Neural cell (in vitro differentiated cells): Measurements from ENCODE around the gene MDM2. TPM values are rescaled to one million over a fixed set of nuclear protein-coding genes. Genes with fewer than 3 reads are reported as not detected.

Source experiments
- H2AFZ ChIP-seq: fragments of 200-600, 300-800 bp; sonication (generic), shearing (Covaris generic); 2 replicates; pipeline ENCODE4 v1.6.0; 2014; ENCODE audit warnings: low read depth, mild to moderate bottlenecking, antibody characterized with exemption, low read length, moderate library complexity
- H3F3A ChIP-seq: fragments of 200-600 bp; shearing (Covaris generic); 2 replicates; pipeline ENCODE4 v1.6.1; 2016; ENCODE audit warnings: mild to moderate bottlenecking, moderate library complexity, mixed read lengths, antibody characterized with exemption, low read length; ENCODE audit not compliant: insufficient read depth, poor library complexity, severe bottlenecking
- H3K27ac ChIP-seq: fragments of 200-600, 300-800 bp; sonication (generic), shearing (Covaris generic); 2 replicates; pipeline ENCODE4 v1.5.1; 2014; ENCODE audit warnings: mild to moderate bottlenecking, low read length, moderate library complexity
- H3K27me3 ChIP-seq: fragments of 300-800, 200-600 bp; sonication (generic), shearing (Covaris generic); 2 replicates; pipeline ENCODE4 v1.6.0; 2014; ENCODE audit warnings: mild to moderate bottlenecking, low read depth, low read length, moderate library complexity; ENCODE audit not compliant: insufficient read depth
- H3K36me3 ChIP-seq: fragments of 300-800, 200-600 bp; sonication (generic), shearing (Covaris generic); 2 replicates; pipeline ENCODE4 v1.5.1; 2014; ENCODE audit warnings: mild to moderate bottlenecking, antibody characterized with exemption, low read length, moderate library complexity; ENCODE audit not compliant: insufficient read depth
- H3K4me2 ChIP-seq: fragments of 300-800, 200-600 bp; sonication (generic), shearing (Covaris generic); 2 replicates; pipeline ENCODE4 v1.6.0; 2014; ENCODE audit warnings: mild to moderate bottlenecking, low read length
- H3K4me3 ChIP-seq: fragments of 300-800, 200-600 bp; sonication (generic), shearing (Covaris generic); 2 replicates; pipeline ENCODE4 v1.5.1; 2014; ENCODE audit warnings: mild to moderate bottlenecking, low read length, moderate library complexity
- H3K79me2 ChIP-seq: fragments of 200-600 bp; shearing (Covaris generic); replicated peaks from 2 replicates; pipeline ENCODE4 v1.6.0; 2014; ENCODE audit warnings: mild to moderate bottlenecking, low read length, moderate library complexity; ENCODE audit not compliant: insufficient read depth
- H3K9ac ChIP-seq: fragments of 300-800, 200-600 bp; sonication (generic), shearing (Covaris generic); 2 replicates; pipeline ENCODE4 v1.6.1; 2016; ENCODE audit warnings: mild to moderate bottlenecking, low read length, mixed read lengths
- H3K9me2 ChIP-seq: fragments of 200-600 bp; shearing (Covaris generic); 2 replicates; pipeline ENCODE4 v1.6.1; 2016; ENCODE audit warnings: mild to moderate bottlenecking, low read length, mixed read lengths; ENCODE audit not compliant: insufficient read depth
- H3K9me3 ChIP-seq: fragments of 200-600, 300-800 bp; sonication (generic), shearing (Covaris generic); 2 replicates; pipeline ENCODE4 v1.6.1; 2016; ENCODE audit warnings: mild to moderate bottlenecking, mixed run types, low read length, moderate library complexity, mixed read lengths
- H4K20me1 ChIP-seq: fragments of 200-600 bp; shearing (Covaris generic); 2 replicates; pipeline ENCODE4 v1.6.1; 2016; ENCODE audit warnings: mild to moderate bottlenecking, mixed run types; ENCODE audit not compliant: insufficient read depth
- EP300 ChIP-seq: fragments of 450-650 bp; conservative IDR thresholded peaks from 2 replicates; pipeline ENCODE4 v1.6.1; 2014; ENCODE audit warnings: antibody characterized with exemption, mild to moderate bottlenecking, moderate library complexity; ENCODE audit not compliant: poor library complexity, severe bottlenecking
- EZH2 ChIP-seq: fragments of 200-600, 300-800 bp; shearing (Covaris generic), sonication (generic); IDR thresholded peaks from 2 replicates; pipeline ENCODE4 v1.6.1; 2014; ENCODE audit warnings: antibody characterized with exemption, low read length, borderline replicate concordance, mild to moderate bottlenecking; ENCODE audit not compliant: insufficient read depth, poor library complexity, severe bottlenecking
- MXI1 ChIP-seq: fragments of 450-650 bp; conservative IDR thresholded peaks from 2 replicates; pipeline ENCODE4 v1.6.1; 2014; ENCODE audit warnings: antibody characterized with exemption, mild to moderate bottlenecking; ENCODE audit not compliant: poor library complexity, severe bottlenecking
- POLR2AphosphoS5 ChIP-seq: IDR thresholded peaks from 2 replicates; pipeline ENCODE4 v1.6.1; 2012
- RAD21 ChIP-seq: fragments of 450-650 bp; conservative IDR thresholded peaks from 2 replicates; pipeline ENCODE4 v1.6.1; 2014; ENCODE audit warnings: antibody characterized with exemption, mild to moderate bottlenecking, moderate library complexity
- SMC3 ChIP-seq: fragments of 450-650 bp; conservative IDR thresholded peaks from 2 replicates; pipeline ENCODE4 v1.6.1; 2014; ENCODE audit warnings: antibody characterized with exemption, mild to moderate bottlenecking, moderate library complexity; ENCODE audit not compliant: poor library complexity
- TAF1 ChIP-seq: IDR thresholded peaks from 2 replicates; pipeline ENCODE4 v1.6.1; 2012; ENCODE audit warnings: low read depth
- polyA plus RNA-seq: library from polyadenylated mRNA; depleted of rRNA; stranded (reverse); fragments of >200 nt; gene quantifications from 2 replicates; pipeline ENCODE4 v1.2.3, GENCODE V29; 2014
- TF ChIP-seq, protein P1 (sequence below): fragments of 450-650 bp; IDR thresholded peaks from 2 replicates; pipeline ENCODE4 v1.5.1; 2014; ENCODE audit warnings: antibody characterized with exemption, mild to moderate bottlenecking, moderate library complexity; ENCODE audit not compliant: poor library complexity, severe bottlenecking
- TF ChIP-seq, protein P2 (sequence below): IDR thresholded peaks from 2 replicates; pipeline ENCODE4 v1.6.1; 2012; ENCODE audit warnings: borderline replicate concordance

Gene MDM2
- polyA plus RNA-seq, 1 donor from 2014 or later: 37.5 TPM

DNA sequence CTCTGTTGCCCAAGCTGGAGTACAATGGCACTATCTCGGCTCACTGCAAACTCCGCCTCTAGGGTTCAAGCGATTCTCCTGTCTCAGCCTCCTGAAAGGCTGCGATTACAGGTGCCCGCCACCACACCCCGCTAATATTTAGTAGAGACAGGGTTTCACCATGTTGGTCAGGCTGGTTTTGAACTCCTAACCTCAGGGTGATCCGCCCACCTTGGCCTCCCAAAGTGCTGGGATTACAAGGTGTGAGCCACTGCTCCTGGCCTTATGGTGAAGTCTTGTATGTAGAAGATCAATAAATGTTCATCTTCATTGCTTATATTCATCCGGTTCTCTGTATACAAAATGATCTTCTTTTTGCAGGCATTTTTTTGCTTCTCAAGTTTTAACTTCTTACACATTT lies 47.8 kb downstream of the MDM2 start:
- H3K79me2 ChIP-seq: no peaks in the 10 kb centered on the region
- no peak overlapping the region for H3K4me3 ChIP-seq
- H2AFZ ChIP-seq: no peak overlapping the region
- H3K27ac ChIP-seq: no peak overlapping the region
- no peaks in the 10 kb centered on the region for H4K20me1 ChIP-seq
- no peak overlapping the region for H3K4me2 ChIP-seq
- no peaks in the 10 kb centered on the region for H3K9me3 ChIP-seq
- TF ChIP-seq TAF1 (no peak), SMC3 (no peak), MXI1 (no peak)
- TF ChIP-seq, protein P1, sequence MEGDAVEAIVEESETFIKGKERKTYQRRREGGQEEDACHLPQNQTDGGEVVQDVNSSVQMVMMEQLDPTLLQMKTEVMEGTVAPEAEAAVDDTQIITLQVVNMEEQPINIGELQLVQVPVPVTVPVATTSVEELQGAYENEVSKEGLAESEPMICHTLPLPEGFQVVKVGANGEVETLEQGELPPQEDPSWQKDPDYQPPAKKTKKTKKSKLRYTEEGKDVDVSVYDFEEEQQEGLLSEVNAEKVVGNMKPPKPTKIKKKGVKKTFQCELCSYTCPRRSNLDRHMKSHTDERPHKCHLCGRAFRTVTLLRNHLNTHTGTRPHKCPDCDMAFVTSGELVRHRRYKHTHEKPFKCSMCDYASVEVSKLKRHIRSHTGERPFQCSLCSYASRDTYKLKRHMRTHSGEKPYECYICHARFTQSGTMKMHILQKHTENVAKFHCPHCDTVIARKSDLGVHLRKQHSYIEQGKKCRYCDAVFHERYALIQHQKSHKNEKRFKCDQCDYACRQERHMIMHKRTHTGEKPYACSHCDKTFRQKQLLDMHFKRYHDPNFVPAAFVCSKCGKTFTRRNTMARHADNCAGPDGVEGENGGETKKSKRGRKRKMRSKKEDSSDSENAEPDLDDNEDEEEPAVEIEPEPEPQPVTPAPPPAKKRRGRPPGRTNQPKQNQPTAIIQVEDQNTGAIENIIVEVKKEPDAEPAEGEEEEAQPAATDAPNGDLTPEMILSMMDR: no peak
- no peak overlapping the region for H3K9ac ChIP-seq
- H3K36me3 ChIP-seq: no peaks in the 10 kb centered on the region
- no peaks in the 10 kb centered on the region for H3F3A ChIP-seq
- H3K9me2 ChIP-seq: no peaks in the 10 kb centered on the region
- H3K27me3 ChIP-seq: no peaks in the 10 kb centered on the region

DNA sequence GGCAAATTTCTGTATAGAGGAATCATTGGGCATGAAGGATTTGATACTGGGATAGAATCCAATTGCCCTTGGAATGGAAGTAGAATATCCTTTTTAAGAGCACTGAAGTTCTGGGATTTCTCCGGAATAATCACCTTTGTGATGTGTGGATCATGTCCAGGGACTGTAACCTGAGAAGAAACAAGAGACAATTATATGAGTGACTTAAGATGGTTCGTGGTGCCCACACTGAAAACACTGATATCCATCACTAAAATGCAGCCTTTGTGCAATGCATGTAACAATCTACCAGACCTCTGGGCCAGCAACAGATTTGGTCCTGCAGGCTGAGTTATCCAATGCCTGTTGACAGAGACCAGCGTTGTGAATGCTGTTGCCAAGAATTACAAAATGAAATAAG lies 48.5 kb downstream of the MDM2 start:
- Histone ChIP-seq H3K27me3 (no peaks in the 10 kb centered on the region), H3K9me3 (no peaks in the 10 kb centered on the region), H4K20me1 (no peaks in the 10 kb centered on the region), H3K27ac (no peak overlapping the region), H3K4me3 (no peak overlapping the region), H3K9me2 (no peaks in the 10 kb centered on the region), H2AFZ (no peak overlapping the region), H3K36me3 (no peaks in the 10 kb centered on the region), H3K4me2 (no peak overlapping the region), H3F3A (no peaks in the 10 kb centered on the region), H3K79me2 (no peaks in the 10 kb centered on the region), H3K9ac (no peak overlapping the region)
- TF ChIP-seq RAD21: no peak
- no peak for TF ChIP-seq MXI1
- no peak for TF ChIP-seq POLR2AphosphoS5
- TF ChIP-seq, protein P1: no peak
- no peak for TF ChIP-seq EZH2
- TF ChIP-seq SMC3: no peak
- TF ChIP-seq, protein P2, sequence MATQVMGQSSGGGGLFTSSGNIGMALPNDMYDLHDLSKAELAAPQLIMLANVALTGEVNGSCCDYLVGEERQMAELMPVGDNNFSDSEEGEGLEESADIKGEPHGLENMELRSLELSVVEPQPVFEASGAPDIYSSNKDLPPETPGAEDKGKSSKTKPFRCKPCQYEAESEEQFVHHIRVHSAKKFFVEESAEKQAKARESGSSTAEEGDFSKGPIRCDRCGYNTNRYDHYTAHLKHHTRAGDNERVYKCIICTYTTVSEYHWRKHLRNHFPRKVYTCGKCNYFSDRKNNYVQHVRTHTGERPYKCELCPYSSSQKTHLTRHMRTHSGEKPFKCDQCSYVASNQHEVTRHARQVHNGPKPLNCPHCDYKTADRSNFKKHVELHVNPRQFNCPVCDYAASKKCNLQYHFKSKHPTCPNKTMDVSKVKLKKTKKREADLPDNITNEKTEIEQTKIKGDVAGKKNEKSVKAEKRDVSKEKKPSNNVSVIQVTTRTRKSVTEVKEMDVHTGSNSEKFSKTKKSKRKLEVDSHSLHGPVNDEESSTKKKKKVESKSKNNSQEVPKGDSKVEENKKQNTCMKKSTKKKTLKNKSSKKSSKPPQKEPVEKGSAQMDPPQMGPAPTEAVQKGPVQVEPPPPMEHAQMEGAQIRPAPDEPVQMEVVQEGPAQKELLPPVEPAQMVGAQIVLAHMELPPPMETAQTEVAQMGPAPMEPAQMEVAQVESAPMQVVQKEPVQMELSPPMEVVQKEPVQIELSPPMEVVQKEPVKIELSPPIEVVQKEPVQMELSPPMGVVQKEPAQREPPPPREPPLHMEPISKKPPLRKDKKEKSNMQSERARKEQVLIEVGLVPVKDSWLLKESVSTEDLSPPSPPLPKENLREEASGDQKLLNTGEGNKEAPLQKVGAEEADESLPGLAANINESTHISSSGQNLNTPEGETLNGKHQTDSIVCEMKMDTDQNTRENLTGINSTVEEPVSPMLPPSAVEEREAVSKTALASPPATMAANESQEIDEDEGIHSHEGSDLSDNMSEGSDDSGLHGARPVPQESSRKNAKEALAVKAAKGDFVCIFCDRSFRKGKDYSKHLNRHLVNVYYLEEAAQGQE: no peak
- no peak for TF ChIP-seq EP300
- TF ChIP-seq TAF1: no peak
